ENCODE results near the gene MYL2.

Gene MYL2

DNA sequence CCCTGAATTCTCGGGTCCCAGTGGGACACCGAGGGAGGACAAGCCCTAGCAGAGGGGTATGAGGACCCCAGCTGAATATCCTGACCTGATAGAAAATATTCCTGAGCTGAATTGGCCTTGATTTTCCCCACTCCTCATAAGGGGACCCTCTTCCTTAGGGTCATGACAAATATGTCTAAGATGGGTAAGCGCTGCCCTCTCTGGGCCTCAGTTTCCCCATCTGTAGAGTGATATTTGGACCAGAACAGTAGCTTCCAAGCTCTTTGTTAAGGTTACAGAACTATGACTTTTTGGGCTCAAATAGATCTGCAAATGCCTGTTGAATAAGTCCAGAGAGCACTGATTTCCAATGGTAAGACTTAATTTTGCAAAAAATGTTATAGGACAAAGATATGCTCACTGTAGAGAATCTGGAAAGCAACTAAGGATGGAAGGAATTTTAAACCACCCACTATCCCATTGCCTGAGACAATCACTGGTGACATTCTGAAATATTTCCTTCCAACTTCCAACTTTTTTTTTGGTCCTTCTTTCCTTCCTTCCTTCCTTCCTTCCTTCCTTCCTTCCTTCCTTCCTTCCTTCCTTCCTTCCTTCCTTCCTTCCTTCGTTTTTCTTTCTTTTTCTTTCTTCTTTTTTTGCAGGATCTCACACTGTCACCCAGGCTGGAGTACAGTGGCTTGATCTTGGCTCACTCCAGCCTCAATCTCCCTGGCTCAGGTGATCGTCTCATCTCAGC is 32.0 kb downstream of the MYL2 start:
- peaks cover 7% of the 10 kb centered on the region for H3K4me1 ChIP-seq (ENCODE audit: control insufficient read depth, insufficient read depth, low read length)
- no peak overlapping the region for H3K9ac ChIP-seq (ENCODE audit: low read length)
- peaks cover 19% of the 10 kb centered on the region for H3K27me3 ChIP-seq (replicated peaks; ENCODE audit: control insufficient read depth, insufficient read depth, low read length)
- H3K9me3 ChIP-seq (ENCODE audit: control insufficient read depth, low read length), result no peaks in the 10 kb centered on the region
- H3K36me3 ChIP-seq (ENCODE audit: control insufficient read depth, insufficient read depth, low read length, severe bottlenecking), result no peaks in the 10 kb centered on the region
- peak overlapping the region; percentile 88 for H3K4me3 ChIP-seq (ENCODE audit: low read length)
- no peak for DNase-seq (ENCODE audit: low read depth)

DNA sequence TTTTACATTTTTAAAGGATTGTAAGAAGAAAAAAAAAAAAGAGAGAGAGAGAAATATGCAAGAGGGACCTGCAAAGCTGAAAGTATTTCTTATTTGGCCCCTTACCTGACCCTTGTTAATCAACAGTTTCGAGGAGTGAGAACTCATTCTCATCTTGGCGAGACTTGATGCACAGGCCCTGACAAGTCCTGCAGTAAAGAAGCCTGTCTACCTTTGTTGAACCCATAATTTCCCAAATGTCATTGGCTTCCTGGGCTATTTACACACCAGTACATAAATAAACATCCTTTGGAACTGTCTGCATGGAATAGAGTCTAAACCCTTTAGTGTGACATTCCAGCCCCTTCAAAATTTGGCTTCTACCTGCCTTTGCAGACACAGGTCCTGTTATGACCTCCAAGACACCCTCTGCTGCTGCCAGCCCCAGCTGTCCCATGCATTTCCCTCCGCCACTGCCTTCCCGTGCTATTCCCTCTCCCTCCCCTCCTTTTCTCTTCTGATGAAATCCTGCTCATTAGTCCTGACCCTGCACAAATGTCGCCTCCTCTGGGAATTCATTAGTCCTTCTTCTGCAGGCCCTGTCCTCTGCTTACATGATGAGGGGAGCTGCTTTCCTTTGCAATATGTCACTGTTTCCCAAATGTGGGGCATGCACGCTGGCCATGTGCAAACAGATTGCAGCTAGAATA is 35.1 kb downstream of the MYL2 start:
- Histone ChIP-seq H3K27me3 (replicated peaks; ENCODE audit: control insufficient read depth, insufficient read depth, low read length) (peaks cover 11% of the 10 kb centered on the region), H3K36me3 (ENCODE audit: control insufficient read depth, insufficient read depth, low read length, severe bottlenecking) (no peaks in the 10 kb centered on the region), H3K4me1 (ENCODE audit: control insufficient read depth, insufficient read depth, low read length) (peaks cover 7% of the 10 kb centered on the region), H3K4me3 (ENCODE audit: low read length) (no peak overlapping the region), H3K9me3 (ENCODE audit: control insufficient read depth, low read length) (no peaks in the 10 kb centered on the region), H3K9ac (ENCODE audit: low read length) (no peak overlapping the region)
- no peak for DNase-seq (ENCODE audit: low read depth)

DNA sequence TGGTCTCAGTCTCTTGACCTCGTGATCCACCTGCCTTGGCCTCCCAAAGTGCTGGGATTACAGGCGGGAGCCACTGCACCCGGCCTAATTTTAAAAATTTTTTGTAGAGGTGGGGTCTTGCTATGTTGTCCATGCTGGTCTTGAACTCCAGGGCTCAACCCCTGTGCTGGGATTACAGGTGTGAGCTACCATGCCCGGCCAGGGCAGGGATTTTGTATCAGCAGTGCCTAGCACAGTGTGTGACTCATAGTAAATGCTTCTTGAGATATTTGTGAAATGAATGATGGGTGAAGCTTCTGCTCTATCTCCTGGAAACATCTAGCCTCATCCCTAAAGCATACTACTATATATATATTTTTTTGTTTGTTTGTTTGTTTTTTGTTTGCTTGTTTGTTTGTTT is 37.1 kb downstream of the MYL2 start:
- Histone ChIP-seq H3K4me1 (ENCODE audit: control insufficient read depth, insufficient read depth, low read length) (peaks cover 11% of the 10 kb centered on the region), H3K27me3 (replicated peaks; ENCODE audit: control insufficient read depth, insufficient read depth, low read length) (peaks cover 7% of the 10 kb centered on the region)

DNA sequence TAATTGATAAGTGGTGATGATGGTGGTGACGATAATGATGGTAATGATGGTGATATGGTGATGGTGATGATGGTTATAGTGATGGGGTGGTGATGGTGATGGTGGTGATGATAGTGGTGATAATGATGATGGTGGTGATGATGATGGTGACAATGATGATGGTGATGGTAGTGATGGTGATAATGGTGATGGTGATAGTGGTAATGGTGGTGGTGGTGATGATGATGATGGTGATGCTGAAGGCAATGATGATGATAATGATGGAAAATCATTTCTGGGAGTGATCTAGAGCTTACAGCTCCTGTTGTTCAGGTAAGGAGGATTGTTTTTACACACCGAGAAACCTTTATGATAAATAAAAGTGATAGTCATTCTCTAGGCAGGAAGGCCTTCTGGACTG is 39.7 kb downstream of the MYL2 start:
- Histone ChIP-seq H3K9me3 (ENCODE audit: control insufficient read depth, low read length) (no peaks in the 10 kb centered on the region), H3K4me1 (ENCODE audit: control insufficient read depth, insufficient read depth, low read length) (peaks cover 9% of the 10 kb centered on the region), H3K9ac (ENCODE audit: low read length) (no peak overlapping the region), H3K27me3 (replicated peaks; ENCODE audit: control insufficient read depth, insufficient read depth, low read length) (peaks cover 12% of the 10 kb centered on the region), H3K36me3 (ENCODE audit: control insufficient read depth, insufficient read depth, low read length, severe bottlenecking) (no peaks in the 10 kb centered on the region), H3K4me3 (ENCODE audit: low read length) (no peak overlapping the region)
- DNase-seq (ENCODE audit: low read depth), result no peak

More for the DNA sequence above, 37.1 kb downstream of the MYL2 start:
- no peak overlapping the region for H3K9ac ChIP-seq (ENCODE audit: low read length)
- DNase-seq (ENCODE audit: low read depth), result no peak
- no peak overlapping the region for H3K4me3 ChIP-seq (ENCODE audit: low read length)
- no peaks in the 10 kb centered on the region for H3K9me3 ChIP-seq (ENCODE audit: control insufficient read depth, low read length)
- no peaks in the 10 kb centered on the region for H3K36me3 ChIP-seq (ENCODE audit: control insufficient read depth, insufficient read depth, low read length, severe bottlenecking)

DNA sequence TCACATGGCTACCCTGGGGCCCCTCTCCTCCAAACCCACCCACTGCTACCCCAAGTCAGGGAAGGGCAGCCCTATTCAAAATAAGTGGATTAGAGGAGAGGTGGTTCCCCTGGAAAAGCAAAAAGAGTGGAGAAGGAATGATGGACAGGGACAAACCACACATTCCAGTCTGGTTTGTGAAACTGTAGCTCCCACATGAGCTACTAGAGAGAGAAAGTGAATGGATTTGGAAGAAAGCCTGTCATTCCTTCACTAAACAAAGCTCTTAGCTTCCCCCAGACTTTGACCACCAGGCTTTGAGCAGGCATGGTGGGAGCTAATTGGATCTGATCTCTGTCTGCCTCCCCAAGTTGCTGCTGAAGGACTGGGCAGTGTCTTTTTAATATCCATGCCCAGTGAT is 45.6 kb downstream of the MYL2 start:
- Histone ChIP-seq H3K36me3 (ENCODE audit: control insufficient read depth, insufficient read depth, low read length, severe bottlenecking) (no peaks in the 10 kb centered on the region), H3K4me1 (ENCODE audit: control insufficient read depth, insufficient read depth, low read length) (peaks cover 5% of the 10 kb centered on the region), H3K27me3 (replicated peaks; ENCODE audit: control insufficient read depth, insufficient read depth, low read length) (peaks cover 42% of the 10 kb centered on the region), H3K4me3 (ENCODE audit: low read length) (no peak overlapping the region), H3K9me3 (ENCODE audit: control insufficient read depth, low read length) (no peaks in the 10 kb centered on the region), H3K9ac (ENCODE audit: low read length) (no peak overlapping the region)
- DNase-seq (ENCODE audit: low read depth), result no peak

DNA sequence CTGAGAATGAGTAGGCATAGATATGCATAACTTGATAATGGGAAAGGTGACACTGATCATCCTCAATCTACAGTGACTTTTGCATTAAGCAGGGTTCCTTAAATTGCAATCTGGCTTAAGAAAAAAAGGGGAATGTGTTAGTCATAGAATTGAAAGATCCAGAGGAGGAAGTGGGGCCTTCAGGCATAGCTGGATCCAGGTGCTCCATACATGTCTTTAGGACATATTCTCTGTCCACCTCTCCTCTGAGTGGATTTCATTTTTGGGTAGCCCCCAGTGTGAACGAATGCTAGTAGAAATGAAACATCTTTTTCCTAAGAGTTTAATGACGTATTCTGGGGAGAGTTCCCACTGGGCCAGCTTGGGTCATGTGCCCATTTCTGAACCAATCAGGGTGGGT is 46.0 kb downstream of the MYL2 start:
- DNase-seq (ENCODE audit: low read depth), result no peak
- Histone ChIP-seq H3K36me3 (ENCODE audit: control insufficient read depth, insufficient read depth, low read length, severe bottlenecking) (no peaks in the 10 kb centered on the region), H3K9ac (ENCODE audit: low read length) (no peak overlapping the region), H3K27me3 (replicated peaks; ENCODE audit: control insufficient read depth, insufficient read depth, low read length) (peaks cover 46% of the 10 kb centered on the region), H3K4me1 (ENCODE audit: control insufficient read depth, insufficient read depth, low read length) (peaks cover 5% of the 10 kb centered on the region), H3K4me3 (ENCODE audit: low read length) (no peak overlapping the region), H3K9me3 (ENCODE audit: control insufficient read depth, low read length) (no peaks in the 10 kb centered on the region)

DNA sequence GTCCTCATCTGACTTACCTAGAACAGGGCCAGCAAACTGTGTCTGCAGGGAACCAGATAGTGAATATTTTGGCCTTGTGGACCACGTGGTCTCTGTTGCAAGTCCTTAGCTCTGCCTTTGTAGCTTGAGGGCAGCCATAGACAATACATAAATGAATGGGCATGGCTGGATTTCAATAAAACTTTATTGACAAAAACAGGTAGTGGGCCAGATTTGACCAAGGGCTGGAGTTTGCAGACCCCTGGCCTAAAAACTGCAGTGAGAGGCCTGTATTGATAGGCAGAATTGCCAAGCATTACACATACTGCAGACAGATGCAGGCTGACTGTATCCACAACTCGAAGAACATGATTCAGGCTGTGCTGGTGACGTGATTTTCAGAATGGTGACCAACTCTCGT is 48.3 kb downstream of the MYL2 start:
- Histone ChIP-seq H3K4me3 (ENCODE audit: low read length) (no peak overlapping the region), H3K9me3 (ENCODE audit: control insufficient read depth, low read length) (no peaks in the 10 kb centered on the region), H3K36me3 (ENCODE audit: control insufficient read depth, insufficient read depth, low read length, severe bottlenecking) (no peaks in the 10 kb centered on the region), H3K4me1 (ENCODE audit: control insufficient read depth, insufficient read depth, low read length) (no peaks in the 10 kb centered on the region), H3K27me3 (replicated peaks; ENCODE audit: control insufficient read depth, insufficient read depth, low read length) (peaks cover 48% of the 10 kb centered on the region), H3K9ac (ENCODE audit: low read length) (no peak overlapping the region)
- no peak for DNase-seq (ENCODE audit: low read depth)

DNA sequence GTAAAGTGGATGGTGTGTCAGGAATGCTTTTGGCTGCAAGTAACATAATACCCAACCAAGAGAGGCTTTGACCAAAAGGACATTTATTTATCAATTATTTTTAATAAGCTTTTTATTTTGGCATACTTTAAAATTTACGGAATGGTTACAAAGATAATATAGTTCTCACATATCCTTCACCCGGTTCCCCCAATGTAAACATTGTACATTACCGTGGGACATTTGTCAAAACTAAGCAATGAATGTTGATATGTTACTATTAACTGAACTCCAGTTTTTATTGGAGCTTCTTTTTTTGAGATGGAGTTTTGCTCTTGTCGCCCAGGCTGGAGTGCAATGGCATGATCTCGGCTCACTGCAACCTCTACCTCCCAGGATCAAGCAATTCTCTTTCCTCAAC is 50.6 kb downstream of the MYL2 start:
- no peak overlapping the region for H3K4me3 ChIP-seq (ENCODE audit: low read length)
- H3K9me3 ChIP-seq (ENCODE audit: control insufficient read depth, low read length), result peaks cover 3% of the 10 kb centered on the region
- no peaks in the 10 kb centered on the region for H3K4me1 ChIP-seq (ENCODE audit: control insufficient read depth, insufficient read depth, low read length)
- H3K36me3 ChIP-seq (ENCODE audit: control insufficient read depth, insufficient read depth, low read length, severe bottlenecking), result no peaks in the 10 kb centered on the region
- H3K9ac ChIP-seq (ENCODE audit: low read length), result no peak overlapping the region
- H3K27me3 ChIP-seq (replicated peaks; ENCODE audit: control insufficient read depth, insufficient read depth, low read length), result peaks cover 40% of the 10 kb centered on the region
- no peak for DNase-seq (ENCODE audit: low read depth)

DNA sequence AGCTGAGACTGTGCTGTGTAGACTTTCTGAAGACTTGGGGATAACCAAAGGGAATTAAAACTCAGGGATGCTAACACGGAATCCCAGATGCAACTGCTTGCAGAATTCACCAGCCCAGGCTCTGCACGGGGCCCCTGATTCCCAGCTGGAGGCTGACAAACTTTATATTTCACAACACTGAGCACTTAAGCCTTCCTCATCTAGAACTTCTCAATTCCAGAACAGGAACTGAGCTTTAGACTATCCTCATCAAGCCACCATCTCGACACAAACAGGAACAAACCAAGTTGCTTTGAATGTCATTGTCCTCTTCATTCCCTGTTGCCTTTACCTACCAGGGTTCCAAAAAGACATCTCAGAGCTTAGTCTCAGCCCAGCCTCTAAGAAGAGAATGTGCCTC is 51.4 kb downstream of the MYL2 start:
- H3K9me3 ChIP-seq (ENCODE audit: control insufficient read depth, low read length), result peaks cover 3% of the 10 kb centered on the region
- DNase-seq (ENCODE audit: low read depth), result no peak
- H3K4me1 ChIP-seq (ENCODE audit: control insufficient read depth, insufficient read depth, low read length), result no peaks in the 10 kb centered on the region
- no peak overlapping the region for H3K9ac ChIP-seq (ENCODE audit: low read length)
- no peak overlapping the region for H3K4me3 ChIP-seq (ENCODE audit: low read length)
- H3K27me3 ChIP-seq (replicated peaks; ENCODE audit: control insufficient read depth, insufficient read depth, low read length), result peaks cover 36% of the 10 kb centered on the region
- no peaks in the 10 kb centered on the region for H3K36me3 ChIP-seq (ENCODE audit: control insufficient read depth, insufficient read depth, low read length, severe bottlenecking)

DNA sequence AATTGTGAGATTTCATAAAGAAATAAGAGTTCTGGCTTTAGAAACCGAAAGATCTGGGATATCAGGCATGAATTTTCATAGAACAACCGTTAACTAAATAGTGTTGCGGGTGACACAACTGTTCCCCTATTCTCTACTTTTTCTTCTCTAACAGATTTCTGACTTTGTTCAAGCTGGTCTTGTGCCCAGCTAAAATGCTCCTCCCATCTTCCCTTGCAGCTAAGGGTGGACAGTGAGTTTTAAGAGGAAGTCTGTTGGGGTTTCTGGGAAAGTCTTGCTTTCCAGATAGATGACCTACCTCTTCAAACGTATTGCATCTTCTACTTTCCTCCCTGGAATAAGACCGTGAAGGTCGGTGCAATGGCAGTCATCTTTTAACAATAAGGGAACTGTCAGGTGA is 54.9 kb downstream of the MYL2 start:
- Histone ChIP-seq H3K9me3 (ENCODE audit: control insufficient read depth, low read length) (peaks cover 3% of the 10 kb centered on the region), H3K4me3 (ENCODE audit: low read length) (no peak overlapping the region), H3K4me1 (ENCODE audit: control insufficient read depth, insufficient read depth, low read length) (no peaks in the 10 kb centered on the region), H3K9ac (ENCODE audit: low read length) (no peak overlapping the region), H3K36me3 (ENCODE audit: control insufficient read depth, insufficient read depth, low read length, severe bottlenecking) (no peaks in the 10 kb centered on the region), H3K27me3 (replicated peaks; ENCODE audit: control insufficient read depth, insufficient read depth, low read length) (peaks cover 24% of the 10 kb centered on the region)
- no peak for DNase-seq (ENCODE audit: low read depth)

DNA sequence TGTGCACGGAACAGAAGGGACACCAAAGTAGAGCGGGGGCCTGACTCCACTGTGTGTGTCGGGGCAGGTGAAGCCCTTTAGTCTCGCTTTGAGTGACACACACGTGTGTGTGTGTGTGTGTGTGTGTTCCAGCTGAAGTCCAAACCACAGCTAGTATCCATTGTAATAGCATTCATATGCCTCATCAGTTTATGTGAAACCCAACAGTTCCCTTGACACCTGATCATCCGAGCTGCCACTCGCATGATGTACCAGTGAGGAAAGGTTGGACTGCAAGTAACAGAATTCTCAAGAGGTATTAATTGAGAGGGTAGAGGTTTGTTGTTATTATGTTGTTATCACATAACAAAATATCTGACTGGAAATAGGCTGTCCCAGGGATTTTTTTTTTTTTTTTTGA is 57.2 kb downstream of the MYL2 start:
- Histone ChIP-seq H3K4me1 (ENCODE audit: control insufficient read depth, insufficient read depth, low read length) (no peaks in the 10 kb centered on the region), H3K9me3 (ENCODE audit: control insufficient read depth, low read length) (peaks cover 3% of the 10 kb centered on the region), H3K4me3 (ENCODE audit: low read length) (no peak overlapping the region), H3K27me3 (replicated peaks; ENCODE audit: control insufficient read depth, insufficient read depth, low read length) (peaks cover 14% of the 10 kb centered on the region), H3K9ac (ENCODE audit: low read length) (no peak overlapping the region), H3K36me3 (ENCODE audit: control insufficient read depth, insufficient read depth, low read length, severe bottlenecking) (no peaks in the 10 kb centered on the region)
- DNase-seq (ENCODE audit: low read depth), result no peak

Data from adipocyte (in vitro differentiated cells).